Glutamatergic neuron (in vitro differentiated cells): ENCODE data around the gene TBCB. TPM values are rescaled to one million over a fixed set of nuclear protein-coding genes. Genes with fewer than 3 reads are reported as not detected.
"Not testable (repeated sequence)": the region's sequence is repeated elsewhere in the genome, so short reads cannot be mapped to it uniquely, and the experiment has no call there.

Source experiments
- DNase-seq: peaks from one replicate; pipeline ENCODE4 v3.0.0; 2022
- H3K27ac Mint-ChIP-seq: one replicate; pipeline ENCODE4 v1.8.0; 2020; ENCODE audit warnings: mild to moderate bottlenecking, mixed read lengths, inconsistent platforms; ENCODE audit not compliant: unreplicated experiment
- H3K27me3 Mint-ChIP-seq: one replicate; pipeline ENCODE4 v1.8.0; 2020; ENCODE audit warnings: mild to moderate bottlenecking, moderate library complexity, mixed read lengths, inconsistent platforms; ENCODE audit not compliant: unreplicated experiment
- H3K36me3 Mint-ChIP-seq: one replicate; pipeline ENCODE4 v1.8.0; 2020; ENCODE audit warnings: mild to moderate bottlenecking, mixed read lengths, inconsistent platforms; ENCODE audit not compliant: unreplicated experiment
- H3K4me1 Mint-ChIP-seq: one replicate; pipeline ENCODE4 v1.8.0; 2020; ENCODE audit warnings: mild to moderate bottlenecking, low read depth, mixed read lengths, inconsistent platforms; ENCODE audit not compliant: unreplicated experiment
- H3K4me3 Mint-ChIP-seq: one replicate; pipeline ENCODE4 v1.8.0; 2020; ENCODE audit warnings: mild to moderate bottlenecking, mixed read lengths, inconsistent platforms; ENCODE audit not compliant: unreplicated experiment
- H3K9me3 Mint-ChIP-seq: one replicate; pipeline ENCODE4 v1.8.0; 2020; ENCODE audit warnings: mild to moderate bottlenecking, moderate library complexity, mixed read lengths, inconsistent platforms; ENCODE audit not compliant: unreplicated experiment
- CTCF ChIP-seq: fragments of 200-600 bp; sonication (generic); IDR thresholded peaks from one replicate; pipeline ENCODE4 v1.5.0; 2021; ENCODE audit not compliant: partially characterized antibody, unreplicated experiment
- total RNA-seq: library from RNA; stranded (reverse); fragmentation: NEBNext Ultra II Directional; extraction: Animal tissue kit (Norgen Biotek cat#: 25700); gene quantifications from one replicate; pipeline ENCODE4 v1.2.1, GENCODE V29; 2021; ENCODE audit not compliant: unreplicated experiment

The TBCB gene
- total RNA-seq, 1 donor from 2014 or later: 337 TPM

GRCh38 chr19:36121486-36122124 lies 6.3 kb downstream of the TBCB start:
- no peak for TF ChIP-seq CTCF
- DNase-seq: no peak
- Mint-ChIP-seq H3K27me3 (peaks cover 7% of the 10 kb centered on the region), H3K27ac (peak overlapping the region; percentile 55), H3K4me1 (peaks cover 10% of the 10 kb centered on the region), H3K9me3 (peaks cover 15% of the 10 kb centered on the region), H3K4me3 (no peak overlapping the region), H3K36me3 (peaks cover 5% of the 10 kb centered on the region)

GRCh38 chr19:36125557-36125956 lies 10.3 kb downstream of the TBCB start:
- no peak overlapping the region for H3K4me3 Mint-ChIP-seq
- H3K27me3 Mint-ChIP-seq: no peaks in the 10 kb centered on the region
- H3K36me3 Mint-ChIP-seq: no peaks in the 10 kb centered on the region
- H3K4me1 Mint-ChIP-seq: no peaks in the 10 kb centered on the region
- H3K9me3 Mint-ChIP-seq: peaks cover 6% of the 10 kb centered on the region
- DNase-seq: no peak
- H3K27ac Mint-ChIP-seq: no peak overlapping the region
- no peak for TF ChIP-seq CTCF

GRCh38 chr19:36128392-36128736 lies 13.1 kb downstream of the TBCB start:
- H3K4me1 Mint-ChIP-seq: no peaks in the 10 kb centered on the region
- no peak for DNase-seq

GRCh38 chr19:36131221-36131620 lies 16.0 kb downstream of the TBCB start:
- not testable (repeated sequence) for H3K27ac Mint-ChIP-seq, H3K9me3 Mint-ChIP-seq, H3K4me3 Mint-ChIP-seq, DNase-seq, H3K27me3 Mint-ChIP-seq, H3K4me1 Mint-ChIP-seq, H3K36me3 Mint-ChIP-seq

More at GRCh38 chr19:36128392-36128736, 13.1 kb downstream of the TBCB start:
- H3K27ac Mint-ChIP-seq: peak overlapping the region; percentile 85
- peak overlapping the region; percentile 92 for H3K4me3 Mint-ChIP-seq
- peaks cover 3% of the 10 kb centered on the region for H3K9me3 Mint-ChIP-seq
- no peak for TF ChIP-seq CTCF
- no peaks in the 10 kb centered on the region for H3K36me3 Mint-ChIP-seq
- peaks cover 1% of the 10 kb centered on the region for H3K27me3 Mint-ChIP-seq

- H3K36me3 Mint-ChIP-seq, DNase-seq, H3K4me3 Mint-ChIP-seq, H3K9me3 Mint-ChIP-seq, H3K4me1 Mint-ChIP-seq, H3K27ac Mint-ChIP-seq, H3K27me3 Mint-ChIP-seq: not testable (repeated sequence)
Measured at GRCh38 chr19:36134867-36135266, 19.6 kb downstream of the TBCB start.

GRCh38 chr19:36136964-36137686 lies 21.9 kb downstream of the TBCB start:
- H3K27ac Mint-ChIP-seq: no peak overlapping the region
- H3K4me3 Mint-ChIP-seq: no peak overlapping the region
- TF ChIP-seq CTCF: no peak
- H3K4me1 Mint-ChIP-seq: peaks cover 7% of the 10 kb centered on the region
- H3K36me3 Mint-ChIP-seq: peaks cover 4% of the 10 kb centered on the region
- no peak for DNase-seq
- H3K27me3 Mint-ChIP-seq: peaks cover 14% of the 10 kb centered on the region
- peaks cover 7% of the 10 kb centered on the region for H3K9me3 Mint-ChIP-seq
